Mesodermal cell (in vitro differentiated cells): Measurements from ENCODE around the gene ADAM19.
A peak's percentile ranks its signal among the peaks of the same experiment; 100 is the strongest.

Experiments used
- H3K27ac ChIP-seq: 2 replicates; pipeline ENCODE4 v1.7.0; 2013; ENCODE audit warnings: mild to moderate bottlenecking, low read depth, low read length, moderate library complexity; ENCODE audit not compliant: severe bottlenecking
- H3K36me3 ChIP-seq: 2 replicates; pipeline ENCODE4 v1.7.1; 2013; ENCODE audit warnings: mild to moderate bottlenecking, low read length, moderate library complexity; ENCODE audit not compliant: control insufficient read depth, insufficient read depth
- H3K4me1 ChIP-seq: one replicate; pipeline ENCODE4 v1.7.1; 2013; ENCODE audit warnings: mild to moderate bottlenecking, low read length; ENCODE audit not compliant: insufficient read depth, control insufficient read depth, poor library complexity, severe bottlenecking
- H3K4me3 ChIP-seq: 2 replicates; pipeline ENCODE4 v1.7.0; 2013; ENCODE audit warnings: low read length, control low read depth, mild to moderate bottlenecking; ENCODE audit not compliant: insufficient read depth, poor library complexity, severe bottlenecking; ENCODE audit errors: extremely low read depth
- H3K9me3 ChIP-seq: 2 replicates; pipeline ENCODE4 v1.7.1; 2013; ENCODE audit warnings: mild to moderate bottlenecking, low read length, moderate library complexity; ENCODE audit not compliant: control insufficient read depth
- WGBS, 2 experiments: methylation state at CpG; one replicate each; pipeline ENCODE4 v1.1.5; 2013; ENCODE audit warnings: missing lambda C conversion rate in 2 of 2; ENCODE audit not compliant: insufficient coverage in 2 of 2; 5-methylcytosine and 5-hydroxymethylcytosine counted together

Gene ADAM19

GRCh38 chr5:157540124-157540523 is 35.5 kb downstream of the ADAM19 start:
- Histone ChIP-seq H3K36me3 (peaks cover 75% of the 10 kb centered on the region), H3K4me3 (no peak overlapping the region), H3K9me3 (no peaks in the 10 kb centered on the region), H3K27ac (no peak overlapping the region), H3K4me1 (peaks cover 52% of the 10 kb centered on the region)
- WGBS, 2 experiments, result 100% methylated on average over 1 of the region's 2 CpGs

GRCh38 chr5:157539503-157540022 is 36.0 kb downstream of the ADAM19 start:
- 80 to 81% methylated on average over 1 to 2 of the region's 4 CpGs for WGBS, 2 experiments
- peaks cover 48% of the 10 kb centered on the region for H3K4me1 ChIP-seq
- no peak overlapping the region for H3K4me3 ChIP-seq
- H3K36me3 ChIP-seq, result peaks cover 76% of the 10 kb centered on the region
- H3K9me3 ChIP-seq, result no peaks in the 10 kb centered on the region
- H3K27ac ChIP-seq, result no peak overlapping the region

- H3K9me3 ChIP-seq, result no peaks in the 10 kb centered on the region
- H3K36me3 ChIP-seq, result peaks cover 77% of the 10 kb centered on the region
- H3K4me1 ChIP-seq, result peaks cover 38% of the 10 kb centered on the region
- WGBS, 2 experiments, result 98% methylated on average over 5 to 6 of the region's 6 CpGs
- no peak overlapping the region for H3K4me3 ChIP-seq
- no peak overlapping the region for H3K27ac ChIP-seq
Observed at GRCh38 chr5:157538311-157538710, 37.3 kb downstream of the ADAM19 start.

GRCh38 chr5:157535042-157535865 is 40.3 kb downstream of the ADAM19 start:
- 88 to 100% methylated on average over 1 to 3 of the region's 6 CpGs for WGBS, 2 experiments
- Histone ChIP-seq H3K9me3 (no peaks in the 10 kb centered on the region), H3K4me1 (peaks cover 16% of the 10 kb centered on the region), H3K27ac (peak overlapping the region; percentile 62), H3K36me3 (peaks cover 98% of the 10 kb centered on the region), H3K4me3 (no peak overlapping the region)

- peaks cover 98% of the 10 kb centered on the region for H3K36me3 ChIP-seq
- WGBS, 2 experiments, result 86 to 93% methylated on average over 6 to 7 of the region's 7 CpGs
- H3K4me1 ChIP-seq, result peaks cover 12% of the 10 kb centered on the region
- no peaks in the 10 kb centered on the region for H3K9me3 ChIP-seq
- H3K27ac ChIP-seq, result no peak overlapping the region
- no peak overlapping the region for H3K4me3 ChIP-seq
Observed at GRCh38 chr5:157533011-157533481, 42.5 kb downstream of the ADAM19 start.

- Histone ChIP-seq H3K4me3 (no peak overlapping the region), H3K9me3 (no peaks in the 10 kb centered on the region), H3K36me3 (peaks cover 99% of the 10 kb centered on the region), H3K4me1 (peaks cover 12% of the 10 kb centered on the region), H3K27ac (no peak overlapping the region)
- 76 to 100% methylated on average over 2 of the region's 5 CpGs for WGBS, 2 experiments
Observed at GRCh38 chr5:157532022-157532421, 43.6 kb downstream of the ADAM19 start.

- 91 to 95% methylated on average over 10 to 12 of the region's 13 CpGs for WGBS, 2 experiments
- H3K4me1 ChIP-seq, result peaks cover 6% of the 10 kb centered on the region
- no peak overlapping the region for H3K27ac ChIP-seq
- no peaks in the 10 kb centered on the region for H3K9me3 ChIP-seq
- H3K4me3 ChIP-seq, result no peak overlapping the region
- peaks cover 97% of the 10 kb centered on the region for H3K36me3 ChIP-seq
Observed at GRCh38 chr5:157530226-157530972, 45.2 kb downstream of the ADAM19 start.

GRCh38 chr5:157529002-157529401 is 46.6 kb downstream of the ADAM19 start:
- no CpG with 5 or more reads among the region's 1 CpG for WGBS, 2 experiments
- Histone ChIP-seq H3K4me3 (no peak overlapping the region), H3K27ac (no peak overlapping the region), H3K36me3 (peaks cover 97% of the 10 kb centered on the region), H3K4me1 (peaks cover 5% of the 10 kb centered on the region), H3K9me3 (no peaks in the 10 kb centered on the region)

GRCh38 chr5:157528036-157528632 is 47.4 kb downstream of the ADAM19 start:
- H3K27ac ChIP-seq, result no peak overlapping the region
- H3K4me3 ChIP-seq, result no peak overlapping the region
- 88 to 98% methylated on average over 4 to 8 of the region's 9 CpGs for WGBS, 2 experiments
- no peaks in the 10 kb centered on the region for H3K9me3 ChIP-seq
- peaks cover 97% of the 10 kb centered on the region for H3K36me3 ChIP-seq
- H3K4me1 ChIP-seq, result peaks cover 5% of the 10 kb centered on the region

GRCh38 chr5:157524887-157525286 is 50.7 kb downstream of the ADAM19 start:
- Histone ChIP-seq H3K27ac (no peak overlapping the region), H3K4me3 (no peak overlapping the region), H3K9me3 (no peaks in the 10 kb centered on the region), H3K4me1 (peaks cover 5% of the 10 kb centered on the region), H3K36me3 (peaks cover 93% of the 10 kb centered on the region)
- WGBS, 2 experiments, result 95 to 100% methylated on average over 3 to 4 of the region's 4 CpGs
